Measurements from ENCODE around the gene WASHC3.

WASHC3 gene

DNA sequence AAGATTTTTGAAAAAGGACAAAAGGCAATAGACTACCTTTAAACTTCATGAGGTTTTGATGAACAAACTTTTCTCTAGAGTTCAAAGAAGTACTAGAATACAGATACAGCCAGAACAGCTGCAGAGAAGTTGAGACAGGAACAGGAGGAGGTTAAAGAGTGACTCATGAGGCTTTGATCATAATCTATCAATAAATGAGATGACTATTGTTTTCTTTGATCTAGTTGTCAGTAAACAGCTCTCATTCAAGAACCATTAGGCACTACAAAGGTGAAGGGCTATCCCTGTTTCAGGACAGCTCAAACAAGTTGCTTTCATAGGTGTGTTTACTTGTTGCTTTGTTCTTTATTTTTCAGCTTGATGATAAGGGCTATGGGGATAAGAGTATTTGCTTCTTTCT lies 2.4 kb downstream of the WASHC3 start:
- TF ChIP-seq FOXP2 (optimal IDR thresholded peaks at IDR 0.05; ENCODE audit: borderline replicate concordance, extremely low read depth, extremely low read length, insufficient read depth), result no peak

- TF ChIP-seq, protein P1, sequence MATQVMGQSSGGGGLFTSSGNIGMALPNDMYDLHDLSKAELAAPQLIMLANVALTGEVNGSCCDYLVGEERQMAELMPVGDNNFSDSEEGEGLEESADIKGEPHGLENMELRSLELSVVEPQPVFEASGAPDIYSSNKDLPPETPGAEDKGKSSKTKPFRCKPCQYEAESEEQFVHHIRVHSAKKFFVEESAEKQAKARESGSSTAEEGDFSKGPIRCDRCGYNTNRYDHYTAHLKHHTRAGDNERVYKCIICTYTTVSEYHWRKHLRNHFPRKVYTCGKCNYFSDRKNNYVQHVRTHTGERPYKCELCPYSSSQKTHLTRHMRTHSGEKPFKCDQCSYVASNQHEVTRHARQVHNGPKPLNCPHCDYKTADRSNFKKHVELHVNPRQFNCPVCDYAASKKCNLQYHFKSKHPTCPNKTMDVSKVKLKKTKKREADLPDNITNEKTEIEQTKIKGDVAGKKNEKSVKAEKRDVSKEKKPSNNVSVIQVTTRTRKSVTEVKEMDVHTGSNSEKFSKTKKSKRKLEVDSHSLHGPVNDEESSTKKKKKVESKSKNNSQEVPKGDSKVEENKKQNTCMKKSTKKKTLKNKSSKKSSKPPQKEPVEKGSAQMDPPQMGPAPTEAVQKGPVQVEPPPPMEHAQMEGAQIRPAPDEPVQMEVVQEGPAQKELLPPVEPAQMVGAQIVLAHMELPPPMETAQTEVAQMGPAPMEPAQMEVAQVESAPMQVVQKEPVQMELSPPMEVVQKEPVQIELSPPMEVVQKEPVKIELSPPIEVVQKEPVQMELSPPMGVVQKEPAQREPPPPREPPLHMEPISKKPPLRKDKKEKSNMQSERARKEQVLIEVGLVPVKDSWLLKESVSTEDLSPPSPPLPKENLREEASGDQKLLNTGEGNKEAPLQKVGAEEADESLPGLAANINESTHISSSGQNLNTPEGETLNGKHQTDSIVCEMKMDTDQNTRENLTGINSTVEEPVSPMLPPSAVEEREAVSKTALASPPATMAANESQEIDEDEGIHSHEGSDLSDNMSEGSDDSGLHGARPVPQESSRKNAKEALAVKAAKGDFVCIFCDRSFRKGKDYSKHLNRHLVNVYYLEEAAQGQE (IDR thresholded peaks at IDR 0.05; ENCODE audit: insufficient read depth in 1 of 2, low read depth in 2 of 2, low read length in 2 of 2), result no peak
- TF ChIP-seq TAF1 (IDR thresholded peaks at IDR 0.05; ENCODE audit: borderline replicate concordance, insufficient read depth, low read length) (no peak), FOXP2 (optimal IDR thresholded peaks at IDR 0.05; ENCODE audit: borderline replicate concordance, extremely low read depth, extremely low read length, insufficient read depth) (no peak), POLR2AphosphoS5 (IDR thresholded peaks at IDR 0.05; ENCODE audit: low read depth, low read length) (no peak), SIN3A (IDR thresholded peaks at IDR 0.05; ENCODE audit: borderline replicate concordance, insufficient read depth, low read length) (no peak)
Measured at GRCh38 chr12:102054345-102054744, 7.4 kb downstream of the WASHC3 start.

GRCh38 chr12:102053062-102053349 lies 8.8 kb downstream of the WASHC3 start:
- TF ChIP-seq SIN3A (IDR thresholded peaks at IDR 0.05; ENCODE audit: borderline replicate concordance, insufficient read depth, low read length) (no peak), FOXP2 (optimal IDR thresholded peaks at IDR 0.05; ENCODE audit: borderline replicate concordance, extremely low read depth, extremely low read length, insufficient read depth) (no peak), TAF1 (IDR thresholded peaks at IDR 0.05; ENCODE audit: borderline replicate concordance, insufficient read depth, low read length) (no peak), POLR2AphosphoS5 (IDR thresholded peaks at IDR 0.05; ENCODE audit: low read depth, low read length) (no peak)
- TF ChIP-seq, protein P1 (IDR thresholded peaks at IDR 0.05; ENCODE audit: insufficient read depth in 1 of 2, low read depth in 2 of 2, low read length in 2 of 2), result no peak

GRCh38 chr12:102052192-102053061 lies 9.4 kb downstream of the WASHC3 start:
- no peak for TF ChIP-seq POLR2AphosphoS5 (IDR thresholded peaks at IDR 0.05; ENCODE audit: low read depth, low read length)
- TF ChIP-seq, protein P1 (IDR thresholded peaks at IDR 0.05; ENCODE audit: insufficient read depth in 1 of 2, low read depth in 2 of 2, low read length in 2 of 2), result no peak
- no peak for TF ChIP-seq TAF1 (IDR thresholded peaks at IDR 0.05; ENCODE audit: borderline replicate concordance, insufficient read depth, low read length)
- TF ChIP-seq FOXP2 (optimal IDR thresholded peaks at IDR 0.05; ENCODE audit: borderline replicate concordance, extremely low read depth, extremely low read length, insufficient read depth), result no peak
- TF ChIP-seq SIN3A (IDR thresholded peaks at IDR 0.05; ENCODE audit: borderline replicate concordance, insufficient read depth, low read length), result no peak

- TF ChIP-seq SIN3A (IDR thresholded peaks at IDR 0.05; ENCODE audit: borderline replicate concordance, insufficient read depth, low read length) (no peak), POLR2AphosphoS5 (IDR thresholded peaks at IDR 0.05; ENCODE audit: low read depth, low read length) (no peak), FOXP2 (optimal IDR thresholded peaks at IDR 0.05; ENCODE audit: borderline replicate concordance, extremely low read depth, extremely low read length, insufficient read depth) (no peak), TAF1 (IDR thresholded peaks at IDR 0.05; ENCODE audit: borderline replicate concordance, insufficient read depth, low read length) (no peak)
- TF ChIP-seq, protein P1 (IDR thresholded peaks at IDR 0.05; ENCODE audit: insufficient read depth in 1 of 2, low read depth in 2 of 2, low read length in 2 of 2), result no peak
Measured at GRCh38 chr12:102051431-102051965, 10.3 kb downstream of the WASHC3 start.

All from PFSK-1 (cell line).